ENCODE results near the gene ELOVL2.

Gene ELOVL2

GRCh38 chr6:10979603-10980002 is 64.5 kb downstream of the ELOVL2 start:
- TF ChIP-seq POLR2A (IDR thresholded peaks at IDR 0.05; ENCODE audit: extremely low read depth, insufficient read length) (no peak), MAX (IDR thresholded peaks at IDR 0.05; ENCODE audit: low read depth, low read length) (no peak), MYC (IDR thresholded peaks at IDR 0.05; ENCODE audit: low read depth, low read length) (no peak), CTCF (IDR thresholded peaks at IDR 0.05; ENCODE audit: low read depth, low read length) (no peak)
- no peak overlapping the region for H3K4me3 ChIP-seq (ENCODE audit: low read depth, low read length)
- DNase-seq (ENCODE audit: low read depth), result no peak

GRCh38 chr6:10977231-10977968 is 66.7 kb downstream of the ELOVL2 start:
- no peak overlapping the region for H3K4me3 ChIP-seq (ENCODE audit: low read depth, low read length)
- TF ChIP-seq POLR2A (IDR thresholded peaks at IDR 0.05; ENCODE audit: extremely low read depth, insufficient read length) (no peak), MAX (IDR thresholded peaks at IDR 0.05; ENCODE audit: low read depth, low read length) (no peak), MYC (IDR thresholded peaks at IDR 0.05; ENCODE audit: low read depth, low read length) (no peak), CTCF (IDR thresholded peaks at IDR 0.05; ENCODE audit: low read depth, low read length) (no peak)
- no peak for DNase-seq (ENCODE audit: low read depth)

GRCh38 chr6:10976571-10976970 is 67.5 kb downstream of the ELOVL2 start:
- H3K4me3 ChIP-seq (ENCODE audit: low read depth, low read length), result no peak overlapping the region
- TF ChIP-seq CTCF (IDR thresholded peaks at IDR 0.05; ENCODE audit: low read depth, low read length) (no peak), POLR2A (IDR thresholded peaks at IDR 0.05; ENCODE audit: extremely low read depth, insufficient read length) (no peak), MAX (IDR thresholded peaks at IDR 0.05; ENCODE audit: low read depth, low read length) (no peak), MYC (IDR thresholded peaks at IDR 0.05; ENCODE audit: low read depth, low read length) (no peak)
- DNase-seq (ENCODE audit: low read depth), result no peak

GRCh38 chr6:10972196-10972595 is 71.9 kb downstream of the ELOVL2 start:
- no peak for TF ChIP-seq CTCF (IDR thresholded peaks at IDR 0.05; ENCODE audit: low read depth, low read length)
- no peak for DNase-seq (ENCODE audit: low read depth)
- no peak overlapping the region for H3K4me3 ChIP-seq (ENCODE audit: low read depth, low read length)

- TF ChIP-seq MYC (IDR thresholded peaks at IDR 0.05; ENCODE audit: low read depth, low read length) (no peak), MAX (IDR thresholded peaks at IDR 0.05; ENCODE audit: low read depth, low read length) (no peak), CTCF (IDR thresholded peaks at IDR 0.05; ENCODE audit: low read depth, low read length) (no peak), POLR2A (IDR thresholded peaks at IDR 0.05; ENCODE audit: extremely low read depth, insufficient read length) (no peak)
- no peak overlapping the region for H3K4me3 ChIP-seq (ENCODE audit: low read depth, low read length)
- no peak for DNase-seq (ENCODE audit: low read depth)
Observed at GRCh38 chr6:10970731-10971130, 73.4 kb downstream of the ELOVL2 start.

- TF ChIP-seq MAX (IDR thresholded peaks at IDR 0.05; ENCODE audit: low read depth, low read length), result no peak
- H3K4me3 ChIP-seq (ENCODE audit: low read depth, low read length), result no peak overlapping the region
- no peak for DNase-seq (ENCODE audit: low read depth)
Observed at GRCh38 chr6:10968776-10969175, 75.3 kb downstream of the ELOVL2 start.
